OCI-M2 (cell line): ENCODE results near the gene ANKRD31.

Source experiments
- DNase-seq: peaks from one replicate; lab custom pipeline; 2025; ENCODE audit not compliant: unreplicated experiment; lab: John Stamatoyannopoulos, UW

The ANKRD31 gene

DNA sequence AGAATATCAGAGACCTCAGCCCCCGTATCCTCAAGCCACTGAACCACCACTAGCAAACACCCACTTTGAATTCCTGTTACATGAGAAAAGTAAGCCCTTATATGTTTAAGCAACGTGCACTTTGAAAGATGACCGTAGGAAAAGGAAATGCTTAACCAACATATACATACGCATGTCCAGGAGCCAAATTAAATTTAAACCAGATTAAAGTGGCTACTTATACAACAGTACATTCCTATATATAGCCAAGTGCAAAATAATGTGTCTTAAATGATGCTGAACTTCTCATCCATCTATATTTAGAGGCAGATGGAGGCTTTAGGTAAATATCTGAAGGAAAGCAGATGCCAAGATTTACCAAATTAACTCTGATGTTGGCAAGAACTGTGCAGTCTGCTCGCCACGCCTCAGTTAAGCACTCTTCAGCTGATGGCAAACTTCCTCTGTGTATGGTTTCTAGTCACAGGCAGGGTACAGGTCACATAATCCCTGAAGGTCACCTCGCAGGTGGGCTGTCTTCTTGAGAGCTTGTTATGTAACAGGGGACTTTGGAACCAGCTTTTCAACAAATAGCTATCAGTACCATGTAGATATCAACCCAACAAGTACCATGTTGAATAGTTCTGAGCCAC, 192.9 kb downstream of the ANKRD31 start:
- no peak for DNase-seq

DNA sequence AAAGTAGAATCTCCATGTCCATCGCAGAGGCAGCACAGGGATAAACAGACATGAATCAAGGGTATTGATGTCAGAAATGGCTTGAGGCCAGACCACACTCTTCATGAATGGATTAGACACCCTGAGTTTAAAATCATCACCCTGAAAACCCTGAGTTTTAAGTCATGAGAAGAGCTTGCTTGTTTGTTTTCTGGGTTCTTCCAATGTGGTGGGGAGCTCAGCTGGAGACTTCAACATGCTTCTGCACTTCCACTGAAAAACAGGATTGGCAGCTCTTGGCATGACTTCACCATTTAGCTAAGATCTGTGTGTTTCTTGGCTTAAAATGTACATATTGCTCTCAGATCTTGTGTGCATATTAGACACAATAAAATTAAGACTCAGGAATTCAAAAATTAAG, 194.2 kb downstream of the ANKRD31 start:
- DNase-seq: no peak

DNA sequence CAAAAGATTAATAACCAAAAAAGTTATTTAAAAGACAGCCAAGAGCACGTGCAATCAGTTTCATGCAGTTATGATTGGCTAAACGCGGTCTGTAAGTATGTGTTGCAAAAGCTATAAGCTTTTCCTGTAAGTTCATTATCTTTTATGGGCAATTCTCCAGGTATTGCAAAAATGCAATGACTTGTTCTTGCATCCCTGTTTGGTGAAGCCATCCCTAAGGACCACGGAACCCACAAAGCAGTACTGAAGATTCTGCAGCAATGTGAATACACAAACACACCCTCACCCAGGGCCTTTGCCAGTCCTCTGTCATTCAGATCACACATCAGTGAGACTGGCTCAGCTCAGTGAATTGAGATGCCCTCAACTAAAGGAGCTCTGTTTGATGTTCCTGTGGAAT, 195.7 kb downstream of the ANKRD31 start:
- no peak for DNase-seq

DNA sequence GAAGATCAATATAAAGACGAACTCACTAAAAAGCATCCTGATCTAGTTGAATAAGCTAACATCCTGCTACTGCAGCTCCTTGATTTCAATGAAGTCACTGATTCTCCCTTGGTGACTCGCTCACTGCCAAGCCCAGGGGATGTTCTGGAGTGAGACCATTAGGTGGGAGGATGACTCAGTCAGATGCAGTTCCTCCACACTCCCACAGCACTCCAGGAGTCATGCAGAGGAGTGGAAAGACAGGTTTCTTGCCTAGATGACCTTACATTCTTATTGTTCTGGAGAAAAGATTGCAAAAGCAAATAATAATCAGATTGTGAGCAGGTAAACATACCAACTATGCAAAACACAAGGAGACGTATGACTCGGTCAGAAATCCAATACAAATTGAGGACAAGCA, 199.6 kb downstream of the ANKRD31 start:
- no peak for DNase-seq

DNA sequence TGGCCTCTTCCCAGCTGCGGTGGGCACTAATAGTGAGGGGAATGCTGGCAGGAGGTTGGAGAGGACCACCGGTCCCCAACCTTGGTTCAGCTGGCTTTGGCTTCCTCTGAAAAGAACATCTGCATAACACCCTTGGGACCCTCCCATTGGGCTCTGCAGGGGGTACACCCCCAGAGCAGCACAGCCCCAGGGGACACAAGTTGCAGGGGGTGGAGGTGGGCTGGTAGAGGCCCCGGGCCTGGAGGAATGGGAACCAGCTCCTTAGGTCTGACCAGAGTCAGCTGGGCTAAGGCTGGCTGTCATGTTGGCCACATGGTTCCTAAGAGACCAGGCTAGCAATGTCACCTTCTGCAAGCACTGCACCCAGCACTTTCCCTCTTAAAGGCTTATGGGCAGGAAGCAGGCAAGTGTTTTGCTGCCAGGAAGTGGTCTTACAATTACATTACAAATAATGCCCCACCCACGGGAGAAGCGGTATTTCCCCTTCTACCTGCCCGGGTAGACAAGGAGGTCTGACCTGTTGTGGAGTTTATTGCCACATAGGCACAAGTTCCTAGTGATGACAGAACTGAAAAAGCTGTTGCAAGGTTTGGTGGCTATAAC, 202.4 kb downstream of the ANKRD31 start:
- no peak for DNase-seq

DNA sequence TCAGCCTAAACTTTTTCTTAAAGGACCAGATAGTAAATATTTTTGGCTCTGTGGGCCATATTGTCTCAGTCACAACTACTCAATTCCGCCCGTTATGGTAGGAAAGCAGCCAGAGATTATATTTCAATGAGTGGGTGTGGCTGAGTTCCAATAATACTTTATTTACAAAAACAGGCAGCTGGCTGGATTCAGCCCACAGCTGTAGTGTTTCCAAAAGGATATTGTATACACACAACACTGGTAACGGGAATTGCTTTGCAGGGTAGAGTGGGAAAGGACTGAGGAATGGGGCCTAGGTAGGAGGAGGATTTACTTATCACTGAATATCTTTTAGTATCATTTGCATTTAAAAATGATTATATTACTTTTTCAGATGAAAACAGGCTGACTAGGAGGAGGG, 205.3 kb downstream of the ANKRD31 start:
- DNase-seq: no peak

DNA sequence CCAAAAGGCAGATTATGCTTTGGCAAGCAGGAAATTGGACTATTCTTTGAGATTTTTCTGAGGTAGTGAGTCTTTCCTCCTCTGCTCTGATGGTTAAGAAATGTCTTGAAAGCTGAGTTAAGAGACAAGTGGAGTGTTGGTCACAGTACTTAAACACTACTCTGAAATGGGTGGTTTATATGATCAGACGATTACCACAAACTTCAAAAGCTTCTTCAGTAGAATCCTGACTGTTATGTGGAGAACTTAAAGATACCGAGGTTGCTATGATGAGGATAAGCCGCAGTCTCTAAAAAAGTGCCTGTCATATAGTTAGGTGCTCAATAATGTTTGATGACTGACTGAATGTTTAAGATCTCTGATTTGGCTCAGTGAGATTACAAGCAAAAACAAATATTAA, 208.6 kb downstream of the ANKRD31 start:
- DNase-seq: no peak

DNA sequence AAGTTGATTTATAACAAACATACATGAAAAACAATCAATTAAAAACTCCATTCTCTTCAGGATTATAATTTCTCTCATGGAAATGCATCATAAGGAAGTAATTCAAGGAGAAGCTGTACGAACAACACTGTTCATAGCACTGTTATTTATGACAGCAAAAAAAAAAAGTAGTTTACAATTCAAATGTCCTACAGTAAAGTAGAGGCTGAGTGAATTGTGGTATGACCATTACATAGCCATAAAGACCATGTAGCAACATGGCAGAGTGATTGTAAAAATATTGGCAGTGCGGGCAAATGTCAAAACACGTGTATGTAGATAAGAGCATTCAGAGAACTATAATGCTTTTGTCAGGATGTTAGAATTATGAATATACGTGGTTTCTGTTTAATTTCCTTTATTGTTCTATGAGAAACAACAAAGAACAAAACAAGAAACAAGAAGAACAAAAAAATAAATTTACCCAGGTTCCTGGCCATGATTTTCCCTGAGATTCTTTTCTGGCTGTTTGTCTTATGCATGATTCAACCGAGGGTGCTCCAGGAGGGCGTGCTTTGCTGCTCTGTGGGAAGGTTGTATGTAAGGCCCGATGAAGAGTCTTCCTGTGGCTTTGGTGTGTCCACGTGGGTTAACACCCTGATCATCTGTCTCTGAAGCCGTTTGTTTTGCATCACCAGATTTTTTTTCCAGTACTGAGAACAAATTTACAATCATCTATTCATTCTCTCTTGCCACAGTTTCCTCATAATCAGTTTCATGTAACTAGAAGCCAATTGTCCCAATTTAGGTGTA, 213.1 kb downstream of the ANKRD31 start:
- DNase-seq: no peak

DNA sequence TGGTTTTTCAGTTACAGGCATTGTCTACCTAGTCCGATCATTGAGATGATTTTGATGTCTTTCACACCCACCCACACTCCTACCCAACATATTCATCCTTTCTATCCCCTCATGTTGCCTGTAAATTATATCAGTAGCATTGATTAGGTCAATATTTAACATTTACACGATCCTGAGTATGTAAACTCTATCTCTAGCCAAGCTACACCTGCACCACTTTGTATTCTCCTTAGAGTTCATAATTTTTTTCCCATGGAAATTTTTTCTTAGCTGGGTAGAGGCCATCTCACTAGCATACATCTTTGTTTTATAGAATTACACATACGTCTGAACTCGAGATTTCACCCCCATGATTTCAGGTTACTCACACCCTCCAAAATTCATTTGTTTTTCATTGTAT, 214.9 kb downstream of the ANKRD31 start:
- no peak for DNase-seq

DNA sequence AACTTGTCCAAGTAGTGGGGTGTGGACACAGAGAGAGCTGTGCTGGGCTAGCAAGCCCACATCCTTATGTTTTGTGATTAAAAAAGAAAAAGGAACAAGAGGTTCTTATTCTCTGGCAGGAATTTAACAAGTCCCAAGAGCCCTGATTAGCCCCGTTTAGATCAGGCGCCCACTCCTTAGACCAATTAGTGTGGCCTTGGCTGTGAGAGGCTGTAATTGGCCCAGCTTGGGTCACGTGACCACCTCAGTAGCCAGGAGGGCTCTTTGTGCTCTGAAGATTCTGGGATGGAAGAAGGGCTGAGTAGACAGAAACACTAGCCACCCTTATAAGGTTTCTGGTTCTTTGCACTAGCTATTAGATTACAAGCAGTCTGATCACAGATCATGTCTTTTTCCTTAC, 215.5 kb downstream of the ANKRD31 start:
- DNase-seq: no peak

DNA sequence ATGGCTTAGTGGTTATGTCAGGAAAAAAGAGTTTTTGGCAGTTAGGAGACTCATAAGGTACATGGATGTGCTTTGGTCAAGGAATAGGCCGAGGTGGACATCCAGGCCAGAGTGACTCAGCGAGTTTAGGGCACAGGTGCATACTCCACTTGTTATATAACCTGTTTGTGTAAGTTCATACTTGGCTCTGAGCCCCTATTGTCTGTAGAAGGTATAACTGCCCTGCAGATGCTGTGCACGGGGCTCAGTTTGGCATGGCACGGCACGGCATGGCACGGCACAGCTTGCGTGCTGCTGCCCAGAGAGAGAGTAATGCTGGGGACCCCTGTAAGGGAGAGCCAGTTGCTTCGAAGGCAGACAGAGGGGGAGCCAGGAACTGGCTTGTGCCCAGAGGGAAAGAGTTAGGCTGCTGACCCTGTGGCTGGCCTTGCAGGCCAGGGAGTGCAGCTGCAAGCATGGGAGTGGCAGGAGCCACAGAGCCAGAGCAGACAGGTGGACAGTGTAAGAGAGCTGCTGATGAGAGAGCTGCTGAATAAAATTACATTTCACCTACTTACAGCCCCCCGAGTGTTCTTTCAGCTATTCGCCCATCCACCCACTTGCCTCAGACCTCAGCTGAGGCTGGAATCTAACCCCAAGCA, 216.5 kb downstream of the ANKRD31 start:
- no peak for DNase-seq

DNA sequence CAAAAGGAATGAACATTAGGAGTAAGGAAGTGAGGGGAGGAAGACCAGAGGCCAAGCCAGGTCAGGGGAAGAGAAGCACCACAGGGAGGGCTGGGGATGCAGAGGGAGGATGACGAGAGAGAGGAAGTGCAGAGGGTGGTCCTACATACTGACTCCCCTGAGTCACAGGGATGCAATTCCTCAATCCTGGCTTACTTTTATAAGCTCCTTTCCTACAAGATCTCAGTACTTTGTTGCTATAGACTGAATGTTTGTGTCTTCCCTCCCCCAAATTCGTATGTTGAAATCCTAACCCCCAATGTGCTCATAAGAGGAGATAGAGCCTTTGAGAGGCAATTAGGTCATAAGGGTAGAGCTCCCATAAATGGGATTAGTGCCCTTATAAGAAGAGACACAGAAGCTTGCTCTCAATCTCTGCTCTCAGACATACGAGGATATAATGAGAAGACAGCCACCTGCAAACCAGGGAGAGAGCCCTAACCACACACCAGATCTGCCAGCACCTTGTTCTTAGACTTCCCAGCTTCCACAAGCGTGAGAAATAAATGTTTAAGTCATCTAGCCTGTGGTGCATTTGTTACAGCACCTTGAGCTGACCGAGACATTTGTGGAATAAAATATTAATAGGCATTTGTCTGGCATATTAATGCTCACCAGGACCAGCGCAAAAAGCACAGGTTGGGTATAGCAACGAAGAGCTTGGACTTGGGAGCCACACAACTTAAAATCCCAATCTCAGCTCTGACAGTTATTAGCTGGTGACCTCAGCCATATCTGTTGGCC, 217.7 kb downstream of the ANKRD31 start:
- DNase-seq: no peak
